Left lung (tissue), 14 donors: ENCODE results near the gene HIGD1A. TPM values are rescaled to one million over a fixed set of nuclear protein-coding genes. Genes with fewer than 3 reads are reported as not detected.

ENCODE experiments used
- ATAC-seq: fragments of 200-7000 bp; cut with Tn5 transposase; one replicate; pipeline ENCODE4 v1.9.1; 2020; ENCODE audit warnings: moderate library complexity
- DNase-seq, 4 donors: peaks; one replicate each; pipeline ENCODE4 v3.0.0-alpha.2; 2013 to 2020
- H3K27ac ChIP-seq, 2 donors: fragments of 200-600 bp; sonication (generic) in 1 of 2; one replicate each; pipeline versions ENCODE4 v1.5.0 to v1.8.0; 2020 to 2021
- H3K27me3 ChIP-seq, 2 donors: fragments of 200-600 bp; sonication (generic) in 1 of 2; one replicate each; pipeline versions ENCODE4 v1.5.0 to v1.8.0; 2020 to 2021
- H3K36me3 ChIP-seq, 2 donors: fragments of 200-600 bp; sonication (generic) in 1 of 2; one replicate each; pipeline versions ENCODE4 v1.5.0 to v1.8.0; 2020 to 2021
- H3K4me1 ChIP-seq, 2 donors: fragments of 200-600 bp; one replicate each; pipeline ENCODE4 v1.8.0; 2021
- H3K4me3 ChIP-seq, 2 donors: fragments of 200-600 bp; sonication (generic) in 1 of 2; one replicate each; pipeline versions ENCODE4 v1.5.0 to v1.8.0; 2020 to 2021; ENCODE audit warnings: mild to moderate bottlenecking in 1 of 2
- H3K9me3 ChIP-seq, 2 donors: fragments of 200-600 bp; sonication (generic) in 1 of 2; one replicate each; pipeline versions ENCODE4 v1.5.0 to v1.8.0; 2020 to 2021
- CTCF ChIP-seq, 2 donors: fragments of 200-600 bp; sonication (generic) in 1 of 2; IDR thresholded peaks; one replicate each; pipeline versions ENCODE4 v1.5.0 to v1.8.0; 2021; ENCODE audit warnings: antibody characterized with exemption in 2 of 2
- intact Hi-C, 2 donors: fragments of 100-400 bp; cut with DNase I; formaldehyde crosslinking; loops; one replicate each; pipeline versions ENCODE4 v1.11.2 to v1.14.2; 2022
- long read RNA-seq, 12 donors: library from polyadenylated mRNA in 2 of 12; unstranded in 2 of 12; transcript quantifications; one replicate each; pipeline ENCODE4 v2.0.0 and lab custom pipeline, GENCODE V29; 2019 to 2026
- polyA plus RNA-seq, 6 donors: library from polyadenylated mRNA; unstranded; fragments of 120-200 nt; gene quantifications; one replicate each; pipeline ENCODE4 v1.2.1, GENCODE V29; 2013; ENCODE audit not compliant: insufficient read length in 6 of 6
- total RNA-seq, 2 donors: library from RNA; stranded (reverse); fragmentation: NEBNext Ultra II Directional; extraction: Animal tissue kit (Norgen Biotek cat#: 25700); gene quantifications; one replicate each; pipeline ENCODE4 v1.2.1, GENCODE V29; 2021
- donor health status: DM: no; HTN: yes; CAD: no.
- donor health status: DM: no; HTN: no; CAD: no.

Gene HIGD1A
- total RNA-seq: 10 to 100 TPM; 81.3 to 95.2 TPM
- polyA plus RNA-seq: 10 to 100 TPM; 77.7 to 99.1 (median 92.5) TPM
- long read RNA-seq, donor 1, transcript HIGD1A-201 (4 exons, 1,373 nt): major isoform, 81 of 82 reads
- long read RNA-seq, donor 1, partial matches to known transcripts: 0 of 82 reads
- long read RNA-seq, donor 1, other reads (novel, unspliced or antisense): 0 of 82 reads
- long read RNA-seq, donor 2, transcript HIGD1A-201 (4 exons, 1,373 nt): major isoform, 46 of 48 reads
- long read RNA-seq, donor 2, partial matches to known transcripts: 0 of 48 reads
- long read RNA-seq, donor 2, other reads (novel, unspliced or antisense): 0 of 48 reads
- long read RNA-seq, donor 3, transcript HIGD1A-201 (4 exons, 1,373 nt): major isoform, 65 of 70 reads
- long read RNA-seq, donor 3, partial matches to known transcripts: 0 of 70 reads
- long read RNA-seq, donor 3, other reads (novel, unspliced or antisense): 0 of 70 reads
- long read RNA-seq, donor 4, transcript HIGD1A-201 (4 exons, 1,373 nt): major isoform, 69 of 75 reads
- long read RNA-seq, donor 4, partial matches to known transcripts: 0 of 75 reads
- long read RNA-seq, donor 4, other reads (novel, unspliced or antisense): 4 of 75 reads
- long read RNA-seq, donor 5, transcript HIGD1A-201 (4 exons, 1,373 nt): major isoform, 73 of 82 reads
- long read RNA-seq, donor 5, transcript HIGD1A-205 (3 exons, 983 nt): minor isoform, 5 of 82 reads
- long read RNA-seq, donor 5, partial matches to known transcripts: 0 of 82 reads
- long read RNA-seq, donor 5, other reads (novel, unspliced or antisense): 0 of 82 reads
- long read RNA-seq, donor 6, transcript HIGD1A-201 (4 exons, 1,373 nt): major isoform, 86 of 89 reads
- long read RNA-seq, donor 6, partial matches to known transcripts: 0 of 89 reads
- long read RNA-seq, donor 6, other reads (novel, unspliced or antisense): 0 of 89 reads
- long read RNA-seq, donor 7, transcript HIGD1A-201 (4 exons, 1,373 nt): major isoform, 61 of 65 reads
- long read RNA-seq, donor 7, partial matches to known transcripts: 0 of 65 reads
- long read RNA-seq, donor 7, other reads (novel, unspliced or antisense): 0 of 65 reads
- long read RNA-seq, donor 8, transcript HIGD1A-201 (4 exons, 1,373 nt): major isoform, 60 of 82 reads
- long read RNA-seq, donor 8, partial matches to known transcripts: 19 of 82 reads
- long read RNA-seq, donor 8, other reads (novel, unspliced or antisense): 0 of 82 reads
- long read RNA-seq, donor 9, partial matches to known transcripts: 0 of 2 reads
- long read RNA-seq, donor 9, other reads (novel, unspliced or antisense): 0 of 2 reads
- long read RNA-seq, donor 10, transcript HIGD1A-201 (4 exons, 1,373 nt): major isoform, 51 of 59 reads
- long read RNA-seq, donor 10, partial matches to known transcripts: 0 of 59 reads
- long read RNA-seq, donor 10, other reads (novel, unspliced or antisense): 6 of 59 reads
- long read RNA-seq, donor 11, transcript HIGD1A-201 (4 exons, 1,373 nt): major isoform, 131 of 138 reads
- long read RNA-seq, donor 11, transcript HIGD1A-204 (4 exons, 585 nt): minor isoform, 5 of 138 reads
- long read RNA-seq, donor 11, partial matches to known transcripts: 0 of 138 reads
- long read RNA-seq, donor 11, other reads (novel, unspliced or antisense): 0 of 138 reads
- long read RNA-seq, donor 12, transcript HIGD1A-201 (4 exons, 1,373 nt): major isoform, 48 of 52 reads
- long read RNA-seq, donor 12, partial matches to known transcripts: 0 of 52 reads
- long read RNA-seq, donor 12, other reads (novel, unspliced or antisense): 0 of 52 reads

- peaks cover 0 to 10% of the 10 kb centered on the region in 2 donors for H3K27me3 ChIP-seq
- no peaks in the 10 kb centered on the region for H3K36me3 ChIP-seq
- intact Hi-C loops: no loop called here
- no peaks in the 10 kb centered on the region for H3K9me3 ChIP-seq
- DNase-seq (peak; percentile 91 to 99 (median 97)), ATAC-seq (peak; percentile 99)
- H3K4me1 ChIP-seq: peaks cover 18 to 41% of the 10 kb centered on the region in 2 donors
- peak within 1 kb of the TSS; percentile 79 to 93 for H3K4me3 ChIP-seq
- peak within 1 kb of the TSS; percentile 89 to 90 for H3K27ac ChIP-seq
- TF ChIP-seq CTCF (IDR thresholded peaks at IDR 0.05): no peak
Measured at GRCh38 chr3:42804106-42804830, at the start of gene HIGD1A. TSS of gene HIGD1A (minus strand) at chr3:42804490. CDS start at chr3:42794253, 10,237 bp downstream.

DNA sequence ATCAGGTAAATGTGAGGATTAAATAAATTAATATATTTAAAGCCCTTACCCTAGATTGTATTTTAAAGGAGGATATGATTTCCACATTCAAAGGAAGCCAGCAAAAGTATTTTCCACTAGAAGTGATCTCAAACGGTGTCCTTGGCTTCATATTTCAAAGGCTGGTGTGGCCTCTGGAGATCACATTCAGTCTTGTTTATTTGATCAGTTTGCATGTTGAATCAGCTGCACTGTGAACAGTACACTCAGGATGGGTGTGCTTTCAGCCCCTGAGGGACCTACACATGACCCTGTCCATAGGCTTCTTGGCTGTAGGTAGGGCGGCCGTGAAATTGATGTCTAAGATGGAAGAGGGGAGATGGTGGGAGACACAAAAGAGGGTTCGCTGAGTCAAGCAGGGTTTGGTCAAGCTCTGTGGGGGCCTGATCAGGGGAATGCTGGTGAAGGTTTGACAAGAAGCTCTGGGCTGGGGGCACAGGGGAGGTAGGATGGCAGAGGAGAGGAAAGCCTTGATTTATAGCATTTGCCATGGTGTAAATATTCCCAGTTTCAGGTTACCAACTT is 49.5 kb upstream of the HIGD1A start:
- intact Hi-C loops: no loop called here
- ATAC-seq (no peak), DNase-seq (no peak)
- H3K4me3 ChIP-seq: no peak overlapping the region
- no peak overlapping the region for H3K27ac ChIP-seq
- H3K4me1 ChIP-seq: no peaks in the 10 kb centered on the region
- no peaks in the 10 kb centered on the region for H3K27me3 ChIP-seq
- no peaks in the 10 kb centered on the region for H3K9me3 ChIP-seq
- TF ChIP-seq CTCF (IDR thresholded peaks at IDR 0.05): no peak
- H3K36me3 ChIP-seq: no peaks in the 10 kb centered on the region

GRCh38 chr3:42853056-42853455 is 48.8 kb upstream of the HIGD1A start:
- H3K27ac ChIP-seq: no peak overlapping the region
- H3K27me3 ChIP-seq: no peaks in the 10 kb centered on the region
- no peaks in the 10 kb centered on the region for H3K36me3 ChIP-seq
- H3K4me3 ChIP-seq: no peak overlapping the region
- H3K9me3 ChIP-seq: no peaks in the 10 kb centered on the region
- intact Hi-C loops: no loop called here
- TF ChIP-seq CTCF (IDR thresholded peaks at IDR 0.05): no peak
- DNase-seq (no peak), ATAC-seq (no peak)
- no peaks in the 10 kb centered on the region for H3K4me1 ChIP-seq

GRCh38 chr3:42852441-42852840 is 48.2 kb upstream of the HIGD1A start:
- Histone ChIP-seq H3K4me3 (no peak overlapping the region), H3K36me3 (no peaks in the 10 kb centered on the region), H3K27ac (peak overlapping the region in 1 of 2 donors; percentile 41), H3K27me3 (no peaks in the 10 kb centered on the region), H3K4me1 (peaks cover 0 to 1% of the 10 kb centered on the region in 2 donors), H3K9me3 (no peaks in the 10 kb centered on the region)
- intact Hi-C loops: no loop called here
- ATAC-seq (peak; percentile 45), DNase-seq (no peak)
- no peak for TF ChIP-seq CTCF (IDR thresholded peaks at IDR 0.05)
